Neural progenitor cell (in vitro differentiated cells): Measurements from ENCODE around the gene NSMCE1. TPM values are rescaled to one million over a fixed set of nuclear protein-coding genes. Genes with fewer than 3 reads are reported as not detected.

Experiments
- DNase-seq: peaks from one replicate; pipeline ENCODE4 v3.0.0-alpha.2; 2016; ENCODE audit warnings: low spot score
- H2AFZ ChIP-seq: fragments of 200-600 bp; sonication (generic); replicated peaks from 2 replicates; pipeline ENCODE4 v1.6.1; 2016; ENCODE audit warnings: antibody characterized with exemption
- H3F3A ChIP-seq: fragments of 200-600 bp; sonication (generic); 2 replicates; pipeline ENCODE4 v1.6.1; 2016; ENCODE audit warnings: antibody characterized with exemption, low read depth
- H3K27ac ChIP-seq: fragments of 200-600 bp; sonication (generic); 2 replicates; pipeline ENCODE4 v1.5.1; 2016; ENCODE audit warnings: mild to moderate bottlenecking
- H3K27me3 ChIP-seq: fragments of 200-600 bp; sonication (generic); 2 replicates; pipeline ENCODE4 v1.6.1; 2016; ENCODE audit warnings: mild to moderate bottlenecking, moderate library complexity
- H3K36me3 ChIP-seq: fragments of 200-600 bp; sonication (generic); 2 replicates; pipeline ENCODE4 v1.5.1; 2016
- H3K4me1 ChIP-seq: fragments of 200-600 bp; sonication (generic); 2 replicates; pipeline ENCODE4 v1.6.1; 2016; ENCODE audit warnings: mixed run types
- H3K4me2 ChIP-seq: fragments of 200-600 bp; sonication (generic); 2 replicates; pipeline ENCODE4 v1.6.1; 2016
- H3K4me3 ChIP-seq: fragments of 200-600 bp; sonication (generic); 2 replicates; pipeline ENCODE4 v1.5.1; 2016
- H3K79me2 ChIP-seq: fragments of 200-600 bp; sonication (generic); 2 replicates; pipeline ENCODE4 v1.6.1; 2016; ENCODE audit warnings: low read depth
- H3K9ac ChIP-seq: fragments of 200-600 bp; sonication (generic); 2 replicates; pipeline ENCODE4 v1.6.1; 2016
- H3K9me3 ChIP-seq: fragments of 200-600 bp; sonication (generic); 2 replicates; pipeline ENCODE4 v1.5.1; 2016; ENCODE audit warnings: low read depth
- H4K20me1 ChIP-seq: fragments of 200-600 bp; sonication (generic); 2 replicates; pipeline ENCODE4 v1.6.1; 2016; ENCODE audit warnings: low read depth
- H3K27ac Mint-ChIP-seq: 3 replicates; pipeline ENCODE4 v1.8.0; 2021; ENCODE audit warnings: mixed read lengths
- H3K27me3 Mint-ChIP-seq: 2 replicates; pipeline ENCODE4 v1.8.0; 2022; ENCODE audit warnings: low read depth, mild to moderate bottlenecking, inconsistent platforms, moderate library complexity, mixed read lengths; ENCODE audit not compliant: insufficient read depth
- H3K36me3 Mint-ChIP-seq: 3 replicates; pipeline ENCODE4 v1.8.0; 2021; ENCODE audit warnings: mixed read lengths
- H3K4me1 Mint-ChIP-seq: 3 replicates; pipeline ENCODE4 v1.8.0; 2021; ENCODE audit warnings: mixed read lengths
- H3K4me3 Mint-ChIP-seq: 3 replicates; pipeline ENCODE4 v1.8.0; 2021; ENCODE audit warnings: mild to moderate bottlenecking, moderate library complexity, mixed read lengths
- H3K9me3 Mint-ChIP-seq: 3 replicates; pipeline ENCODE4 v1.8.0; 2020; ENCODE audit warnings: mixed read lengths
- EZH2 ChIP-seq: fragments of 200-600 bp; sonication (generic); IDR thresholded peaks from 2 replicates; pipeline ENCODE4 v1.6.1; 2017; ENCODE audit warnings: antibody characterized with exemption, mild to moderate bottlenecking, moderate library complexity
- EZH2phosphoT487 ChIP-seq: fragments of 200-600 bp; sonication (generic); IDR thresholded peaks from 2 replicates; pipeline ENCODE4 v1.6.1; 2017; ENCODE audit warnings: antibody characterized with exemption
- total RNA-seq: library from RNA; depleted of rRNA; stranded (reverse); fragments of >200 nt; gene quantifications from 2 replicates; pipeline ENCODE4 v1.2.3, GENCODE V29; 2015; ENCODE audit warnings: low replicate concordance
- TF ChIP-seq, protein P1 (sequence below): fragments of 200-600 bp; sonication (generic); IDR thresholded peaks from 2 replicates; pipeline ENCODE4 v1.5.1; 2017; ENCODE audit warnings: antibody characterized with exemption, mild to moderate bottlenecking

Gene NSMCE1
- total RNA-seq, 1 donor from 2014 or later = 83.4 TPM

DNA sequence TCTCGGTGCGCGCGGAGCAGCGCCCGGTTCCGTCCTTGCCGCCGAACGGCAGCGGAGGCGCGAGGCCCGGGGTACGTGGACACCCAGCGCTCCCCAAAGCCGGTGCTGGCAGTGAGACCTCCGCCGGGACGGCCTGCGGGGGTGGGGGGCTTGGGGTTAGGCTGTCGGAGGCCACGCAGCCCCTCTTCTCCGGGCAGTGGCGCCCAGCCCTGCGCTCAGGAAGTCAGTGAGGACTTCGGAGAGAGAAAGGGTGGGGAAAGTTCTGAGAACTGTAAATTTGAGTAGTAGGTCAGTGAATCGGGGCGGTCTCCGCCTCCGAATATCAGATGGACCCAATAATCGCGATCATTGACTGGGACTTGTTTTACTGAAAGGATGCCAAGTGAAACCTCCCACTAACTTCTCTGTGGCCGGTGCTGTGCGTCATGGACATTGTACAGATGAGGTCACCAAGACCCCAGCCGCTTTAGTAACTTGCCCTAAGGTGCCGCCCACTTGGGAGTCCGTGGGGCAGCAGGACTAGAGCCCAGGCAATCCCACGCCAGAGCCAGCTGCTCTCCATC lies 45.7 kb upstream of the NSMCE1 start:
- Histone ChIP-seq H3K4me2 (peak overlapping the region; percentile 97), H2AFZ (peak overlapping the region; percentile 98), H3K4me3 (peak overlapping the region; percentile 76), H3K79me2 (no peaks in the 10 kb centered on the region), H4K20me1 (peaks cover 8% of the 10 kb centered on the region), H3K4me1 (no peaks in the 10 kb centered on the region), H3K9ac (no peak overlapping the region), H3K9me3 (no peaks in the 10 kb centered on the region), H3K27me3 (peaks cover 61% of the 10 kb centered on the region), H3K36me3 (no peaks in the 10 kb centered on the region), H3F3A (no peaks in the 10 kb centered on the region), H3K27ac (no peak overlapping the region)
- Mint-ChIP-seq H3K36me3 (peaks cover 2% of the 10 kb centered on the region), H3K4me3 (peak overlapping the region; percentile 91), H3K27ac (peak overlapping the region; percentile 57), H3K4me1 (peaks cover 23% of the 10 kb centered on the region), H3K9me3 (no peaks in the 10 kb centered on the region), H3K27me3 (peaks cover 12% of the 10 kb centered on the region)
- no peak for DNase-seq
- TF ChIP-seq, protein P1, sequence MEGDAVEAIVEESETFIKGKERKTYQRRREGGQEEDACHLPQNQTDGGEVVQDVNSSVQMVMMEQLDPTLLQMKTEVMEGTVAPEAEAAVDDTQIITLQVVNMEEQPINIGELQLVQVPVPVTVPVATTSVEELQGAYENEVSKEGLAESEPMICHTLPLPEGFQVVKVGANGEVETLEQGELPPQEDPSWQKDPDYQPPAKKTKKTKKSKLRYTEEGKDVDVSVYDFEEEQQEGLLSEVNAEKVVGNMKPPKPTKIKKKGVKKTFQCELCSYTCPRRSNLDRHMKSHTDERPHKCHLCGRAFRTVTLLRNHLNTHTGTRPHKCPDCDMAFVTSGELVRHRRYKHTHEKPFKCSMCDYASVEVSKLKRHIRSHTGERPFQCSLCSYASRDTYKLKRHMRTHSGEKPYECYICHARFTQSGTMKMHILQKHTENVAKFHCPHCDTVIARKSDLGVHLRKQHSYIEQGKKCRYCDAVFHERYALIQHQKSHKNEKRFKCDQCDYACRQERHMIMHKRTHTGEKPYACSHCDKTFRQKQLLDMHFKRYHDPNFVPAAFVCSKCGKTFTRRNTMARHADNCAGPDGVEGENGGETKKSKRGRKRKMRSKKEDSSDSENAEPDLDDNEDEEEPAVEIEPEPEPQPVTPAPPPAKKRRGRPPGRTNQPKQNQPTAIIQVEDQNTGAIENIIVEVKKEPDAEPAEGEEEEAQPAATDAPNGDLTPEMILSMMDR = no peak
- TF ChIP-seq EZH2phosphoT487 = peak; percentile 53
- peak; percentile 58 for TF ChIP-seq EZH2

- Histone ChIP-seq H3K27ac (no peak within 1 kb of the TSS), H3K4me2 (peak within 1 kb of the TSS; percentile 97), H3K36me3 (no peaks in the 10 kb centered on the region), H2AFZ (peak within 1 kb of the TSS; percentile 98), H3K4me3 (peak within 1 kb of the TSS; percentile 76), H3F3A (no peaks in the 10 kb centered on the region), H3K79me2 (no peaks in the 10 kb centered on the region), H4K20me1 (peaks cover 8% of the 10 kb centered on the region), H3K9ac (no peak within 1 kb of the TSS), H3K4me1 (no peaks in the 10 kb centered on the region), H3K9me3 (no peaks in the 10 kb centered on the region), H3K27me3 (peaks cover 61% of the 10 kb centered on the region)
- H3K27ac Mint-ChIP-seq = peak within 1 kb of the TSS; percentile 57
- H3K4me3 Mint-ChIP-seq = peak within 1 kb of the TSS; percentile 91
- peaks cover 12% of the 10 kb centered on the region for H3K27me3 Mint-ChIP-seq
- H3K36me3 Mint-ChIP-seq = no peaks in the 10 kb centered on the region
- H3K4me1 Mint-ChIP-seq = peaks cover 22% of the 10 kb centered on the region
- TF ChIP-seq EZH2 = peak; percentile 65
- TF ChIP-seq, protein P1 = no peak
- peak; percentile 73 for DNase-seq
- H3K9me3 Mint-ChIP-seq = no peaks in the 10 kb centered on the region
Observed at GRCh38 chr16:27313422-27314160, 45.0 kb upstream of the NSMCE1 start, which contains the start of gene IL4R. Gene IL4R (plus strand): TSS chr16:27313974. CDS start chr16:27340204, 26,230 bp downstream.

- H3K36me3 ChIP-seq = no peaks in the 10 kb centered on the region
- H3K4me1 Mint-ChIP-seq = peaks cover 16% of the 10 kb centered on the region
- H3K79me2 ChIP-seq = no peaks in the 10 kb centered on the region
- peak overlapping the region; percentile 97 for H3K4me2 ChIP-seq
- H3K27me3 Mint-ChIP-seq = peaks cover 9% of the 10 kb centered on the region
- no peaks in the 10 kb centered on the region for H3F3A ChIP-seq
- no peaks in the 10 kb centered on the region for H3K9me3 ChIP-seq
- DNase-seq = no peak
- H3K27ac Mint-ChIP-seq = no peak overlapping the region
- TF ChIP-seq, protein P1 = no peak
- TF ChIP-seq EZH2 = no peak
- TF ChIP-seq EZH2phosphoT487 = no peak
- no peaks in the 10 kb centered on the region for H3K9me3 Mint-ChIP-seq
- H3K4me1 ChIP-seq = no peaks in the 10 kb centered on the region
- peak overlapping the region; percentile 76 for H3K4me3 ChIP-seq
- H3K27me3 ChIP-seq = peaks cover 61% of the 10 kb centered on the region
- peak overlapping the region; percentile 87 for H3K4me3 Mint-ChIP-seq
- H4K20me1 ChIP-seq = peaks cover 3% of the 10 kb centered on the region
- no peak overlapping the region for H3K9ac ChIP-seq
- no peaks in the 10 kb centered on the region for H3K36me3 Mint-ChIP-seq
- H3K27ac ChIP-seq = no peak overlapping the region
- peak overlapping the region; percentile 98 for H2AFZ ChIP-seq
Observed at GRCh38 chr16:27312580-27313421, 44.2 kb upstream of the NSMCE1 start.
